NCI-H345 treated with DMSO at 0.1 percent for 48 hours (cell line): ENCODE data around the gene CDC14C.

Experiments used
- DNase-seq: peaks from one replicate; lab custom pipeline; 2025; ENCODE audit not compliant: unreplicated experiment; lab: John Stamatoyannopoulos, UW

Gene CDC14C

GRCh38 chr7:48971173-48971572 lies 46.8 kb downstream of the CDC14C start:
- peak; percentile 92 for DNase-seq

- no peak for DNase-seq
These were observed 51.9 kb downstream of the CDC14C start for GRCh38 chr7:48976253-48976652.

- no peak for DNase-seq
These were observed 52.5 kb downstream of the CDC14C start for GRCh38 chr7:48976850-48977249.
